GM19324 (cell line): ENCODE results near the gene HNF1B.

Source experiments
- ATAC-seq: cut with Tn5 transposase; IDR thresholded peaks from one replicate; pipeline ENCODE4 v1.9.1; 2021; ENCODE audit warnings: mild to moderate bottlenecking, moderate library complexity; ENCODE audit not compliant: unreplicated experiment, low FRiP score

HNF1B gene

DNA sequence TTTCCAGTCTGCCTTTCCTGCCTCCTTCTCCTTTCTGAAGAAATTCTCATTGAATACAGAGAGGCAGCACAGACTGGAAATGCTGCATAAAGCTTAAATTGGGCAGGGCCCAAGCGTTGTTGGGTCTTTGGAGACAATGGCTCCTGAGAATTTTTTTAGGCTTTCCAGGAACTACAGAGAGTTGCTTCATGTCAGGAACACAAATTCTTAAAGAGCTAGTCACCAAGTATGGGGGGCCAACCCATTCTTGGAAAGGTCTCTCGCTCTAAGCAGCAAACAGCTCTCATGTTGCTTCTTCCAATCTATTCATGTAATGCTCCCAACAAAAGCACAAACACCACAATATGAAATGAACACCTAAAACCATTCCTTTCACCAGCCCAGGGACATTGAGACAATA is 6.9 kb downstream of the HNF1B start:
- ATAC-seq: no peak

DNA sequence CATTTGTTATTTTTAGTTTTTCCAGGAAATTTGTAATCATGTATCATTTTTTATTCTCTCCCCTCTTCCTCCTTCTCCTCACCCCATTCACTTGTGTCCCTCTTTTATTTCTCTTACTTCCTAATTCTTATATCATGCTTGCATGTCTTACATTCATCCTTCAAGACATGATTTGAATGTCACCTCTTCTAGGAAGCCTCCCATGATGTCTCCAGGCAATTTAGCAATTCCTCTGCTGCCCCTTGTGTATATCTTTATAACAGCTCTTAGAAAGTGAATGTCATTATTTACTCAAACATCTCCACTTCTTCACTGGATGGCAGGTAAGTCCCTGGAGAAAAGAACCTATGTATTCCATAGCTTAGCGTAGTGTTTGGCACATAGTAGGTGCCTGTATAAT is 7.8 kb downstream of the HNF1B start:
- ATAC-seq: no peak

DNA sequence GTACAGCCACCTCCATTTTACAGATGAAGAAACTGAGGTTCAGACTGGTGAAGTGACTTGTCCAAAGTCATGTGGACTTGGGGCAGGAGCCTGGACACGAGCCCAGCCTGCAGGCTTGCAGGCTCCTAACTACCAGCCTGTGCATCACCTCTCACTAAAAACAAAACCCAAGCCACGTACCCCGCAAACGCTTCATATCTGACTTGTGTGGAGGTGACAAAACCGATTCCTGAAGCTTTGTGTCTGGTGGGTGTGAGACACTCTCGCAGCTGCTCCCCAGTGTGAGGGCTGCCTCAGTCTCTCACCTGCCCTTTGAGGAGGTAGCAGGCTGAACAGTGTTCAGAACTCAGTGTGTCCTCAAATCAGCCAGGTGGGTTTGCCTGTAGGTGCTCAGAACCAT is 8.4 kb downstream of the HNF1B start:
- ATAC-seq: no peak

DNA sequence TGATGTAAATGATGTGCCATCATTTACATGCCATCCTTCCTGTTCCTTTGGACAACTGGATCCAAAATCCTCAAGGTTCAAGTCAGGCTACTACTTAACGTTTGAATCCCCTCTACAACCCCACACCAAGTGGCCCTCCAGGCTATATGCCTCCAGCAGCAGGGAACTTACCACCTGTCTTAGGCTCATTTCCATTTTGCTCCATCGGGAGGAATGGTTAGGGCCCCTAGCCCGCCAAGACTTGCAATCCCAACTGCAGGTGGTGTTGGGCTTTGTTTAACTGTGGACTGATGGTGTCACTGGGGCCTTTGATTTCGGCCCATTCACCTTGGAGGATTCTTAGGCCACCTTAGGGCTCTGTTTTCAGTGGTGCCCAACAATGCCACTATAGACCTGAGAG is 9.7 kb downstream of the HNF1B start:
- ATAC-seq: no peak

DNA sequence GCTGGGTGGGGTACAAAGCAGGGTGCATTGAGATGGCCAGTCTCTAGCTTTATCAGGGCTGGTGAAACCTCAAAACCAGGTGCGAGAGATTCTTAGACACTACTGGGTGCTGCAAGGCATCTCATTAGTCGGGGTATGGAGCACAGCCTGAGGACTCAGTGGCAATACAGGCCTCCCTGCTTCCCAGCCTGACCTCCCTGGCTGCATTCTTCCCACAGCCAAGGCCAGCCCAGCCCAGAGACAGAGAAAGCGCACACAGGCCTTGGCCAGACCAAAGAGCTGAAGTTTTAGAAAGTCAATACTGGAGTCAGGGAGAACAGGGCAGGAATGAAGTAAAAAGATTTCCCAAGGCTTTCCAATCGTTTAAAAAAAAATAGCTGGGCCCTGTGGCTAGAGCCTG is 12.5 kb downstream of the HNF1B start:
- no peak for ATAC-seq

DNA sequence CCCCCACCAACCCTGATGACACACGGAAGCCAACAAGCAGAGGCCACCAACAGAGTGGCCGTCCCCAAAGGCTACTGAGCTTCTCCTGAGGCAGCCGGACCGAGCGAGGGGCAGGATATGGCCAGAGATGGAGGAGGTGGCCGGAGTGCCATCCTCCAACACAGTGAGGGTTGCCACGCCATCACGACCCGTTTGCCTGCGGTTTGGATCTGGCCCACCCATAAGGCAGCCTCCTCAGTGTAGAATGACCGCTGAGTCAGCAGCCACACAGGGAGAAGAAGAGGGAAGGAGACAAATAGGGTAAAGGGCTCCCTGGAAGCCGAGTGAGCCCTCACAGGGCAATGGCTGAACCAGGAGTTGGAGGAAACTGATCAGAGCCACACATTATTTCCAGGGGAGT is 13.8 kb downstream of the HNF1B start:
- no peak for ATAC-seq

DNA sequence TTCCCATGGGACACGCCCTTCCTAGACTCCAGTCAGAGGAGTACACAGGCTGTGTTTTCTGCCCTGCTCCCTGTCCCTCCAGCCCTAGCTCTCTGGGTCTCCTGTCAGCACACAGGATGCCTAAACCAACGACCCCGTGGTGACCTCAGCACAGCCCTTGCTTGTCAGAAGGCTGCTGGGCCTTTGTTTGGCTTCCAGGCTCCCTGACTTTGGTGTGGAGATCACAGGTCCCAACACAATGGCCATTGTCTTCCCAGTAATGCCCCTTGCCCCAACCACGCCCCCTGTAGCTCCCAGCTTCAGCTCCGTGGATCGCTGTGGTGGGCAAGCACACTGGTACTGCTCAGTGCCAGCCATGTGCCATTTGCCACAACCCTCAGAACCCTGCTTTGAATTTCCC is 15.0 kb downstream of the HNF1B start:
- ATAC-seq: no peak

DNA sequence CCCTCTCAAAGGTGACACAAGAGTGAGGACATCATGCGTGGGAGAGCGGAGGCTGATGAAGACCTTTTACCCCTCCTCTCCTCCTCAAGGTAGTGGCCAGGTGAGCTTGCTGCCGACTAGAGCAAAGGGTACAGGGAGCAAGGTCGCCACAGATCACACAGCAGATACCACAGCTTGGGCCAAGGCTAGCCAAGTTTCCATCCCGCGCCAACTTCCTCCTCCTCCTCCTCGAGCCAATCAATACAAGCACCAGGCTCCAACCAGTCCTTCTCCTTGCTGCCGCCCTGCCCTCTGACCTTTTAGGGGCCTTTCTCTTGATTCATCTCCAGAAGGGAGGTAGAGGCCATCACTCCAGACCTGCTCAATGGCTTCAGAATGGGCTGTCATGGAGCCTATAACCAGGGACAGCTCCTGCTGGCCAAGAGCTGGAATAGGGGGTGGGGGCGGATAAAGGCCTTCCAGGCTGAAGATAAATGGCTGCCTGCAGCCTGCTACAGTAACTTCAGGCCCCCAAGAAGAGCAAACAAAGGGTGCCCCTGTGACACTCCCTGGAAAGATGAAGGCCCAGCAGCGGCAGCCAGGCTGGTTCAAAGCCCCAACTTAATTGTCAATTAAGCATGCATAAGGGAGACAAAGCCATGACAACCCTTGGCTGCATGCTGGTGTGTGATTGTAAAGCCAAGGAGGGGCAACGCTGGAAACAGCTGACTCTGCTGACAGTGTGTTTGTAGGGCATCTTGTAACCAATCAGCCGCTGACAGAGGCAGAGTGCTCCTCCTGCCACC is 17.8 kb downstream of the HNF1B start:
- no peak for ATAC-seq

DNA sequence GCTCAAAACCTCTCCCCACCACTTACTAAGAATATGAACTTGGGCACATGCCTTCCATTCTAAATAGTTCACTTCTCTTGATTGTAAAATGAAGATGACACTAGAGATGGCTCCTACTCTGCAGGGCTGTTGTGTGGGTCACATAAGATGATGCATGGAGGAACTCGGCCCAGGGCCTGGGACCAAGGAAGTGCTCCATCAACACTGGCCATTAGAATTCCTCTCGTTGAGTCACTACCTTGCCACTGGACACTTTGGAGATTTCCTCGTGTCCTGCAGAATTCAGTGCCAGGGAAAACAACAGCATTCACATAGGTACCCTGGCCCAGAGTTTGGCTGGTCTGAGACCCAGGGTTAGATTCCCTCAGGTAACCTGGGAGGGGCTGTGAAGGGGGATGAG is 18.6 kb downstream of the HNF1B start:
- ATAC-seq: no peak

DNA sequence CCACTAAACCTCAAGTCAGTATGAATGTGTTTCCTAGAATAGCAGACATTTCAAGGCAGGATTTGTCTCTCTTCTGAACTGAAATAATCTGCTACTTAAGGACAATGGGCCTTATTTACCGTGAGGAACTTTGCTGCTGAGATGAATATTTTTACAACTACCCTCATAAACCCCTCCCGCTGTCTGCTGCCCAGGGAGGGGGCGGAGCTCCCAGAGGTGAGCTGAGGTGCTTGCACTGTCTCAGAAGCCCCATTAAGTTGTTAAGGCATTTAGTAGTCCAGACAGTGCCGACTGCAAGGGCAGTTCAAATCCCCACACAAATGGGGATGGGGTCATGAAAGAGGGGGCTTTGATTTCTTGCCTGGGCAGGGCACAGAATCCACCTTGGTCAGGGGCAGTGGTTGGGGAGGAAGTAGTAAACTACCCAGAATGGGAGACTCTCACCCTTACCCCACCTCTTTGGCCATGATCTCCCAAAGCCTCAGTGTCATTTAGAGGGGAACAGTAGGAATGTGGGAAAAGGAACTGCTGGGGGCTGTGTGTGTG is 19.2 kb downstream of the HNF1B start:
- ATAC-seq: no peak

DNA sequence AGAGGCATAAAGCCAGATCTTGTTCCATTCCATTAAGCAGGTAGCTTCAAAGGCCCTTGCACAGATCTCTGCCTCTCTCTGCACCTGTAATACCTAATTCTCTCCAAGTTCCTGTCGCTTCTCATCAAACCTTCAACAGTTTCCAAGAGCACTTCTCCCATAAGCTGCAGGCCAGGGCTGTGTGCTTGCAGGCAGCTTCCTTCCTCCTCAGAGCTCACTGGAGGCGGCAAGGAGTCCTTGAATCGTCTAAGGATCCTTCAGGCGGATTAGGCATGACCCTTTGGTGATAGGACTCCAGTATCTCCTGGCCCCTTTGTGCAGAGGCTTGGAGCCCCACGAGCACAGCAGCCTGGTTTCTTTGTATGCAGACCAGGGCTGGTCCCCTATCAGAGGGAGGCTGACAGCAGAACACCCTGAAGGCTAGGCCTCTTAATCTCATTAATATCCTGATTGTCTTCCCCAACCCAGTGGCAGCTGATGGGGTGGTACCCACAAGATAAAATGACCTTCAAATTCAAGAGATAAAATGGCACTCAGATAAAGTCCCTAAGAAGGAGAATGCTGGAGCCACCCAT is 19.8 kb downstream of the HNF1B start:
- no peak for ATAC-seq

DNA sequence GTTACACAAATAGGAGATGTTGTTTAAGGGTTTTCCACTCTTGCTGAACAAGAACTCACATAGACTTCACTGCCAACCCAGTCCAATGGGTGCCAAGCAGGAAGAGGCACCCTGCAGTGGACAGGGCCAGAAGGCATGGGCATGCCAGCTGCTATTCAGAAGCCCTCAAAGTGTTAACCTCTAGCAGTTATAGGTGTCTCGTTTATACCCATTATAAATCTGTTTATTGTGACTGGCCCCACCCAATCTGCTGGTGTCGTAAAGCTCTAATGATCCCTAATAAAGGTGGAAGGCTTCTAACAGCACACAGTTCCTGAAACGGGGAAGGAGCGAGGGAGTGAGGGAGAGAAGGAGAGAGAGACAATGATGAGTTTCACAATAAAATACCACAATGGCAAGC is 23.9 kb downstream of the HNF1B start:
- ATAC-seq: no peak

DNA sequence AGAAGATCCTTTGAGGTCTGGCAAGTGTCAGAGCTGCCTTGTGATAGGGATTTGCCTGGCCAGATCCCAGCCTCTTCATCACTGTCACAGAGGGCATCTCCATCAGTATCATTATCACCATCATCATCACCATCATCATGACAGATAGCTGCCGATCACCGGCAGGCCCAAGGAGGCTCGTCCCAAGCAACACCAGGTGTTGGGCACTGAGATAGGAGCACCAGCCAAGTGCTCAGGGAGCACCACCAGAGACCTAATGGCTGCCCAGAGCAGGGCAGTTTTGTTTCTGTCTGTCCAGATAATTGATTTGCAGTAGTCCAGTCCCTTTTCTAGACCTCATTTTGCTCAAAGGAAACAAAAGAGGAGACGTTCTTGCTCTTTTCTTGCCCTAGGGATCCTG is 25.0 kb downstream of the HNF1B start:
- no peak for ATAC-seq

DNA sequence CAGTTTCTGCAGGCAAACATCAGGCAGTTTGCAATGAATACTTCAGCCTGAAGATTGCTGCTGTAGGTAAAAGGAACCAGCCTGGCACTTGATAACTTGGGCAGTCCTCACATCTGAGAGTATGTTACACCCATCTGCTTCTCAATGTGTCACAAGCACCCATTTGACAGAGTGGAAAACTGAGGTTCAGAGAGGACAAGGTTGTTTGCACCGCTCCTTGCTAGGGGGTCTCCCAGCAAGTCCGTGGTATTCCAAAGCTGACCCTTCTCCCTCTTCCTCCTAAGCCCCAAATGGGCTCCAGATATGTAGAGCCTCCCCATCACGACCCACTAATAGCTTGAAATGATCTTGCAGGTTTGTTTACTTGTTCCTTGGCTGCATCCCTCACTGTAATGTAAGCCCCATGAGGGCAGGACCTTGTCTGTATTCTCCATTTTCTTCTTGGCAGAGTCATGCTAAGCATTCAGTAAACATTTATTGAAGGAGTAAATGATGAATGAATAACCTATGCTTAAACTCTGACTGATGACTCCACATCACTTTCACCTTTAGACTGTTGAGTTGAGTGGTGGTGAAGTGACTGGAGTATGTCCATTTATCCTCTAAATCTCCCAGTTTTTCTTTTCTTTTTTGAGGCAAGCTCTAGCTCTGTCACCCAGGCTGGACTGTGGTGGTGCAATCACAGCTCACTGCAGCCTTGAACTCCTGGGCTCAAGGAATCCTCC is 26.4 kb downstream of the HNF1B start:
- ATAC-seq: no peak

DNA sequence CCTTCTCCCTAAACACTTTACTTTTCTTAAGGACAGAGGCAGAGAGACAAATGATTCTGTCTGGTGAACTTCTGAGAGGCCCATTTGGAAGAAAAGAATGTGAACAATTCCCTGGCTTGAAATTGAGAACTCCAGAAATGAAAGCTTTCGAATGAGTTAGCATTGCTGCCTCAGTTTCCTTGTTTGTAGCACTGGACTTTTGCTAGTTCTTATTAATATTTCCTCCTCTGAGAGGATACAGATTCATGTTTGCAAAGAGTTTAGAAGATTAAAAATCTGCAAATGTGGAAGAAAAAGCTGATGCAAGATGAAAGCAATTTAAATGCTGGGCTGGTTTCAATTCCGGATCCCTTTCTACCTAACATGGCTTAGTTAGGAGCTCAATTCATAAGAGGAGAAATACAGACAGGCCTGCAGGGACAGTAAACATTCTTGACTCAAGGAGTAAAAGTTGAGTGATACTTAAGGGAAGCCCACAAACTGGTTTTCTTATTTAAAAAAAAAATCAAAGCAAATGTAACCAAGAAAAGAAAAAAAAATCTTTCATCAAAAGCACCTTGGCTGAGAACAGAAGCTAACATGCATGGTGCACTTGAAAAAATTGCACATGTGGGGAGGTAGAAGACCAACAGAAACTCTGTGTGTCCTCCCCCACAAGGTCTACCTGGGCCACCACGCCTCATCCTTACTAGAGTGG is 27.1 kb downstream of the HNF1B start:
- ATAC-seq: no peak

DNA sequence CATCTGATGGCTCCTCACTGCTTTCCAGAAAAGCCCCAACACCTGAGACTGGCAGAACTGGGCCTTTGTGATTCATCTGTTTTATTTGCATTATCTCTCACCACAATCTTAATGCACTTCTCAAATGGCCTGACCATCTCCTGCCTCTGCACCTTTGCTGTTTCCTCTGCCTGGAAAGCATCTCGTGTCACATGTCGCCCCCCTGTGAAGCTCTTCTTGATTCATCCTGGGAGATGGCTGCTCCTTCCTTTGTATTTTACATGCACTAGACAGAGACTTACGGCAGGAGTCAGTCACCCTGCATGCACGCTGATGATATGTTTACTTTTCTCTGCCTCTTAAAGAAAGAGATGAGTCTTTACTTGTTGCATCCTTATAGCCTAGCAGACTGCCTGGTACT is 30.0 kb downstream of the HNF1B start:
- no peak for ATAC-seq

DNA sequence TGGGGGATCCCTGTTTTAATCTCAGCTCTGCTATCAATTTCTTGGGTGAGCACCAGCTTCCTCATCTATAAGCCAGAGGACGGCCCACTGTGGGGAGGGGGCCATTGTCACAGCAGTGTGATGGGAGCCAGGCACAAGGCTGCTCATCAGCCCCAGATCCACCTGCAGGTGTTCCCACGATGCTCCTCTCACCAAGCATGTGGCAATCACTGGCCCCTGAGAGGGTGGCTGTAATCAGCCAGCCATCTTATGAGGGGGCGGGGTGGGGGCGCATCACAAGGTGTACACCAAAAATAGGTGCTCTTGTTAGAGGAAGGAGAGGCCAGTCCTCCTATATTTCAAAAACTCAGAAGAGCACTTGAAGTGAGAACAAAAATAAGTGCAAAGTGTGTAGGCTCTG is 31.2 kb downstream of the HNF1B start:
- no peak for ATAC-seq

DNA sequence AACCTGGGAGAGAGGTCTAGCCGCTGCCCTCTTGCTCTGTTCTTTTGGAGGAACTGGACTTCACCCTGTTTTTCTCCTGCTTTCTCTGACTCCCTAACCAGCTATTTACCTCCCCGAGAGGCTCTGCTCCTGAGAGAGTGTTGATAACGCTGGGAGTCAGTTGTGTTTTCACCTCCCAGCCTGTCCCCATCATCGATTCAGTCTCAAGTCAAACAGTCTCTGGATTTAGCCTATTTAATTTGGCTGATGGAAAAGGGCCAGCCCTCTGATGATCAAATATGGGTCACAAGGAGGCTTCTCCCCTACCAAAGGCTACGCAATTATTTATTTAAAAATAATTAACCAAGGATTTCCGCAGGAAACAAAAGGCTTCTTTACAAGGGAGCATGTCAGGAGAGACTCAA is 31.8 kb downstream of the HNF1B start:
- no peak for ATAC-seq

DNA sequence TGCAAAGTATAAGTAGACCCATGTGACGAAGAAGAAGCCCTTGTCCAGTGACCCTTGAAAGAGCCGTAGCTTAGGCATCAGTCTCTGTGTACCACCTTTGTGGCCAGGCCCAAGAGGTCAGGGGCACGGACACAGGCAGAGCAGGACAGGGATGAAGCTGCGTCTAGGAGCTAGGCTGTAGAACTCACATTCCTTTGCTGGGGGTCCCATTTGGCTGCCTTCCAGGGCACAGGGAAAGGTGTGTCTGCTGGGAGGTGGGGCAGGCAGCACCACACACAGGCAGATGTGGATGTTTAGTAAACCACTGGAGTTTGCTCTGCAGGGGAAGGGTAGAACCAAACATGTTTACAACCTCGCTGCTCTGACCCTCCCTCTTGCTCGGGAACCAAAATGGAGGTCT is 33.7 kb downstream of the HNF1B start:
- ATAC-seq: no peak

DNA sequence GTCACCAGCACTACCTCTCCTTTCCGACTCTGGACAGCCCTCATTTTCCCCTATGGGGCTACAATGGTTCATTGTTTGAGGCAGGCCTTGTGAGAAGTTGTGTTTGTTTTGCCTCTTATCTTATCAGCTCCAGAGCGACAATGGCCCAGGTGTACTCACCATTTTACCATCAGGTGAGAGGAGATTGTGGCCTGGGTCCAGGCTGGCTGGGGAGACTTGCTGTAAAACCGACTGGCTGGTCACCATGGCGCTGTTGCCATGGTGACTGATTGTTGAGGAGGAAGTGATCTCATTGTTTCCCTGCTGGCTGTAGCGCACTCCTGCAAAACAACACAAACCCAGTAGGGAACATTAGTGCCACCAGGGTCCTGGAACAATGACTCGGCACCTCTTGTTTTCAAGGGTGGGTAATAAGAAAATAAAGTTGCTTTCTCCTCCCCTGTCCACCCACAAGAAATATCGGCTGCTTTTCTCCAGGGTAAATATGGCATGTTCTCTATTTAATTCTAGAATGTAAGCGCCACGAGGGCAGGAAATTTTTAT is 34.4 kb downstream of the HNF1B start:
- ATAC-seq: no peak
